Esophagus squamous epithelium (tissue), 5 donors: ENCODE data around the gene GLP2R. TPM values are rescaled to one million over a fixed set of nuclear protein-coding genes. Genes with fewer than 3 reads are reported as not detected.

Experiments used
- DNase-seq: peaks from one replicate; lab custom pipeline; 2025; lab: John Stamatoyannopoulos, UW
- H3K27ac ChIP-seq, 4 donors: fragments of 200-600 bp; sonication (generic); one replicate each; pipeline ENCODE4 v1.5.1; 2016 to 2019; ENCODE audit warnings: mild to moderate bottlenecking in 1 of 4
- H3K27me3 ChIP-seq, 4 donors: fragments of 200-600 bp; sonication (generic); 1 replicate in 3 of 4; 2 replicates in 1 of 4; pipeline versions ENCODE4 v1.5.1 to v1.6.0; 2017 to 2021; ENCODE audit warnings: antibody characterized with exemption in 1 of 4
- H3K36me3 ChIP-seq, 3 donors: fragments of 200-600 bp; sonication (generic); one replicate each; pipeline ENCODE4 v1.5.1; 2016 to 2019
- H3K4me1 ChIP-seq, 3 donors: fragments of 200-600 bp; sonication (generic); one replicate each; pipeline ENCODE4 v1.5.1; 2017 to 2019
- H3K4me3 ChIP-seq, 4 donors: fragments of 200-600 bp; sonication (generic); 1 replicate in 3 of 4; 2 replicates in 1 of 4; pipeline ENCODE4 v1.5.1; 2016 to 2019; ENCODE audit warnings: mild to moderate bottlenecking in 2 of 4, moderate library complexity in 1 of 4
- H3K9me3 ChIP-seq, 3 donors: fragments of 200-600 bp; sonication (generic); one replicate each; pipeline ENCODE4 v1.5.1; 2016 to 2019
- CTCF ChIP-seq, 6 experiments: fragments of 450-650 bp in 4 of 6; fragments of 200-600 bp in 2 of 6; sonication (generic) in 2 of 6; IDR thresholded peaks; one replicate each; pipeline ENCODE4 v1.5.1; 2016 to 2019; ENCODE audit warnings: antibody characterized with exemption in 6 of 6, mild to moderate bottlenecking in 4 of 6, moderate library complexity in 4 of 6
- POLR2A ChIP-seq, 4 donors: fragments of 450-650 bp; IDR thresholded peaks; one replicate each; pipeline ENCODE4 v1.6.1; 2017; ENCODE audit warnings: antibody characterized with exemption in 4 of 4, mild to moderate bottlenecking in 4 of 4, moderate library complexity in 3 of 4
- WGBS, 2 donors: methylation state at CpG; one replicate each; pipeline ENCODE4 v1.1.5; 2018; 5-methylcytosine and 5-hydroxymethylcytosine counted together
- intact Hi-C: fragments of 100-400 bp; cut with DNase I; formaldehyde crosslinking; loops from one replicate; pipeline ENCODE4 v1.15.0; 2022
- total RNA-seq, 4 donors: library from RNA; depleted of rRNA; stranded (reverse); fragments of >200 nt; gene quantifications; one replicate each; pipeline ENCODE4 v1.1.0, GENCODE V29; 2016
- donor health status: DM: yes; HTN: yes; CAD: no.

GLP2R gene
- total RNA-seq, 4 donors from 2014 or later = 0.21 to 0.95 (median 0.31) TPM; not detected in 1

GRCh38 chr17:9802697-9803096 is 23.0 kb upstream of the GLP2R start:
- Histone ChIP-seq H3K36me3 (no peaks in the 10 kb centered on the region), H3K27me3 (peaks cover 0 to 6% (median 0%) of the 10 kb centered on the region in 4 donors), H3K27ac (no peak overlapping the region), H3K4me3 (no peak overlapping the region), H3K9me3 (no peaks in the 10 kb centered on the region), H3K4me1 (no peaks in the 10 kb centered on the region)
- no peak for DNase-seq
- intact Hi-C loops = no loop called here
- 49 to 51% methylated on average over 4 of the region's 4 CpGs for WGBS, 2 donors
- TF ChIP-seq CTCF (IDR thresholded peaks at IDR 0.05) (no peak), POLR2A (IDR thresholded peaks at IDR 0.05) (no peak)

- peaks cover 0 to 6% (median 0%) of the 10 kb centered on the region in 4 donors for H3K27me3 ChIP-seq
- H3K4me3 ChIP-seq = no peak overlapping the region
- 36 to 67% methylated on average over 4 of the region's 4 CpGs for WGBS, 2 donors
- H3K27ac ChIP-seq = no peak overlapping the region
- no peaks in the 10 kb centered on the region for H3K9me3 ChIP-seq
- no peaks in the 10 kb centered on the region for H3K4me1 ChIP-seq
- intact Hi-C loops = no loop called here
- no peak for DNase-seq
- no peak for TF ChIP-seq CTCF (IDR thresholded peaks at IDR 0.05)
- no peak for TF ChIP-seq POLR2A (IDR thresholded peaks at IDR 0.05)
- no peaks in the 10 kb centered on the region for H3K36me3 ChIP-seq
These were observed 20.0 kb upstream of the GLP2R start for GRCh38 chr17:9805769-9806168.

GRCh38 chr17:9806699-9807098 is 19.0 kb upstream of the GLP2R start:
- intact Hi-C loops = no loop called here
- Histone ChIP-seq H3K36me3 (no peaks in the 10 kb centered on the region), H3K9me3 (no peaks in the 10 kb centered on the region), H3K27ac (no peak overlapping the region), H3K4me1 (no peaks in the 10 kb centered on the region), H3K27me3 (peaks cover 0 to 6% (median 0%) of the 10 kb centered on the region in 4 donors), H3K4me3 (no peak overlapping the region)
- TF ChIP-seq CTCF (IDR thresholded peaks at IDR 0.05) (no peak), POLR2A (IDR thresholded peaks at IDR 0.05) (no peak)
- DNase-seq = no peak
- 63 to 69% methylated on average over 6 of the region's 6 CpGs for WGBS, 2 donors

DNA sequence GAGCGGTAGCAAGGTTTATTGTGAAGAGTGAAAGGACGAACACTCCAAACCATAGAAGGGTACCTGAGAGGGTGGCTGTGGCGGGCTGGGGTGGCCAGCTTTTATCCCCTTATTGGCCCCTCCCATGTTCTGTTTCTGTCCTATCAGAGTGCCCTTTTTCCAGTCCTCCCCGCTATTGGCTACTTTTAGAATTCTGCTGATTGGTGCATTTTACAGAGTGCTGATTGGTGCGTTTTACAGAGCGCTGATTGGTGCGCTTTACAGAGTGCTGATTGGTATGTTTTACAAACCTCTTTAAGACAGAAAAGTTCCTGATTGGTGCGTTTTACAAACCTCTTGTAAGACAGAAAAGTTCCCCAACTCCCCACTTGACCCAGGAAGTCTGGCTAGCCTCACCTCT is 16.3 kb upstream of the GLP2R start:
- TF ChIP-seq CTCF (IDR thresholded peaks at IDR 0.05) (no peak), POLR2A (IDR thresholded peaks at IDR 0.05) (no peak)
- Histone ChIP-seq H3K27me3 (no peaks in the 10 kb centered on the region), H3K4me3 (no peak overlapping the region), H3K36me3 (no peaks in the 10 kb centered on the region), H3K9me3 (no peaks in the 10 kb centered on the region), H3K27ac (no peak overlapping the region), H3K4me1 (no peaks in the 10 kb centered on the region)
- intact Hi-C loops = no loop called here
- WGBS, 2 donors = 89 to 93% methylated on average over 7 to 8 of the region's 8 CpGs
- no peak for DNase-seq

DNA sequence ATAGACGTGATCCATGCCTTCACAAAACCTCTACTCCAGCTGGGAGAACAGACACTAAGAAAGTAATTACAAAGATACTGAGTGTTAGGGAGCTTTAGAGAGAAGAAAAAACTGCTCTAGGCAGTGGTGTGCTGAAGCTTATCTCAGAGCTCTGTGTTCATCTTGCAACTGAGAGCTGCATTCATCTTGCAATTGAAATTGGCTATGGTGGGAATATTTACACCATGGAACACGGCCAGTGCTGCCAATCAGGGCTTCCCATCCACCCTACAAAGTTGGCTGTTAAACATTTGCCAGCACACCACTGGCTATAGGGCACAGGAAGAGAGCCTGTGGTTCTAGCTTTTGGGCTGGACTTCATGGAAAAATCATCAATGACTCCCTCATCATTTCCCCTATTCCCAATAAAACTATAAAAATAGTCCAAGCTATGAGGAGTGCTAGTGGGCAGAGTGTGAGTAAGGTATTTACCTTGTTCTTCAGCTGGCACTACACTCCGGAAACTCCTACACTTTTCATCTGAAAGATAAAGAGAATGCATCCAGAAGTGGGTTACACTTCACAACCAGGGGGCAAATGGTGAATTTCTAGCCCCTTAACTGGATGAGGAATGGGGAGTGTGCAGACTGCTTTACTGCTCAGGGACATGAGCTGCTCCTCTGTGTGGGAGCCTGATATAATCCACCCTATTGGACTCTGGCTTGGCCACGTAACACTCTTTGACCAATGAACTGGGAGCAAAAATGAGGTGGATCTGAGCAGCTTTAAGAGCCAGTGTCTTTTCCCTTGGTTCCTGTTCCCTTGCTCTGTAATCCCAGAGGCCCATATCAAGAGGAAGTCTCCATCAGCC is 15.4 kb upstream of the GLP2R start:
- no peaks in the 10 kb centered on the region for H3K9me3 ChIP-seq
- H3K4me1 ChIP-seq = no peaks in the 10 kb centered on the region
- intact Hi-C loops = no loop called here
- DNase-seq = no peak
- WGBS, 2 donors = 70 to 87% methylated on average over 3 to 4 of the region's 4 CpGs
- H3K27ac ChIP-seq = no peak overlapping the region
- TF ChIP-seq POLR2A (IDR thresholded peaks at IDR 0.05) = no peak
- no peak for TF ChIP-seq CTCF (IDR thresholded peaks at IDR 0.05)
- H3K4me3 ChIP-seq = no peak overlapping the region
- no peaks in the 10 kb centered on the region for H3K27me3 ChIP-seq
- no peaks in the 10 kb centered on the region for H3K36me3 ChIP-seq
